GM23248 (cell line): ENCODE results near the gene MEIS2. TPM values are rescaled to one million over a fixed set of nuclear protein-coding genes. Genes with fewer than 3 reads are reported as not detected.

Experiments used
- DNase-seq: peaks from one replicate; pipeline ENCODE4 v3.0.0-alpha.2; 2015
- H2AFZ ChIP-seq: fragments of 200-600 bp; sonication (generic); 2 replicates; pipeline ENCODE4 v1.6.1; 2016; ENCODE audit warnings: antibody characterized with exemption
- H3F3A ChIP-seq: fragments of 200-600 bp; sonication (generic); 2 replicates; pipeline ENCODE4 v1.6.1; 2016; ENCODE audit warnings: mild to moderate bottlenecking, antibody characterized with exemption, mixed run types; ENCODE audit not compliant: insufficient read depth
- H3K27ac ChIP-seq: fragments of 200-600 bp; sonication (generic); 2 replicates; pipeline ENCODE4 v1.5.1; 2016; ENCODE audit warnings: mild to moderate bottlenecking
- H3K27me3 ChIP-seq: fragments of 200-600 bp; sonication (generic); replicated peaks from 2 replicates; pipeline ENCODE4 v1.6.1; 2016; ENCODE audit warnings: mild to moderate bottlenecking; ENCODE audit not compliant: insufficient read depth
- H3K36me3 ChIP-seq: fragments of 200-600 bp; sonication (generic); 2 replicates; pipeline ENCODE4 v1.6.1; 2016; ENCODE audit warnings: low read depth, mild to moderate bottlenecking
- H3K4me1 ChIP-seq: fragments of 200-600 bp; sonication (generic); 2 replicates; pipeline ENCODE4 v1.6.1; 2016; ENCODE audit warnings: mild to moderate bottlenecking; ENCODE audit not compliant: insufficient read depth
- H3K4me2 ChIP-seq: fragments of 200-600 bp; sonication (generic); one replicate; pipeline ENCODE4 v1.6.1; 2016; ENCODE audit warnings: mild to moderate bottlenecking; ENCODE audit not compliant: unreplicated experiment
- H3K4me3 ChIP-seq: fragments of 200-600 bp; sonication (generic); 2 replicates; pipeline ENCODE4 v1.5.1; 2016; ENCODE audit warnings: mild to moderate bottlenecking
- H3K79me2 ChIP-seq: fragments of 200-600 bp; sonication (generic); 2 replicates; pipeline ENCODE4 v1.6.1; 2016; ENCODE audit warnings: mild to moderate bottlenecking; ENCODE audit not compliant: insufficient read depth
- H3K9ac ChIP-seq: fragments of 200-600 bp; sonication (generic); 2 replicates; pipeline ENCODE4 v1.6.1; 2016; ENCODE audit warnings: mild to moderate bottlenecking
- H3K9me2 ChIP-seq: fragments of 200-600 bp; sonication (generic); 2 replicates; pipeline ENCODE4 v1.6.1; 2016; ENCODE audit warnings: mixed run types, mild to moderate bottlenecking, moderate library complexity; ENCODE audit not compliant: insufficient read depth
- H3K9me3 ChIP-seq: fragments of 200-600 bp; sonication (generic); one replicate; pipeline ENCODE4 v1.6.1; 2017; ENCODE audit warnings: low read depth
- H4K20me1 ChIP-seq: fragments of 200-600 bp; sonication (generic); 2 replicates; pipeline ENCODE4 v1.6.0; 2016; ENCODE audit not compliant: insufficient read depth
- EZH2 ChIP-seq: fragments of 200-600 bp; sonication (generic); IDR thresholded peaks from 2 replicates; pipeline ENCODE4 v1.6.1; 2018; ENCODE audit warnings: antibody characterized with exemption, mild to moderate bottlenecking; ENCODE audit not compliant: insufficient read depth, poor library complexity, severe bottlenecking
- EZH2phosphoT487 ChIP-seq: fragments of 200-600 bp; sonication (generic); IDR thresholded peaks from 2 replicates; pipeline ENCODE4 v1.6.1; 2018; ENCODE audit warnings: antibody characterized with exemption, moderate library complexity, mild to moderate bottlenecking, low read depth; ENCODE audit not compliant: insufficient read depth
- WGBS, 2 experiments: methylation state at CpG; one replicate each; pipeline ENCODE4 v1.1.6; 2015 to 2017; ENCODE audit warnings: low lambda C conversion rate in 2 of 2, low coverage in 1 of 2; ENCODE audit errors: missing lambda C conversion rate in 2 of 2; 5-methylcytosine and 5-hydroxymethylcytosine counted together
- in situ Hi-C: fragments of 300-500 bp; cut with MboI; formaldehyde crosslinking; loops from 2 replicates; pipeline ENCODE4 v1.15.0; 2020
- polyA plus RNA-seq: library from polyadenylated mRNA; unstranded; fragments of >200 nt; fragmentation: Nextera tagmentation; extraction: Ambion mirVana; gene quantifications from 2 replicates; pipeline ENCODE4 v1.2.1, GENCODE V29; 2016
- total RNA-seq: library from RNA; depleted of rRNA; stranded (reverse); fragments of >200 nt; shearing (Covaris generic); gene quantifications from 2 replicates; pipeline ENCODE4 v1.2.3, GENCODE V29; 2014

The MEIS2 gene
- total and polyA plus RNA-seq, 2 experiments from 2014 or later, result 23.7 to 24.1 TPM

- no peaks in the 10 kb centered on the region for H3K9me3 ChIP-seq
- DNase-seq, result no peak
- H3K36me3 ChIP-seq, result no peaks in the 10 kb centered on the region
- H3K4me2 ChIP-seq, result no peak overlapping the region
- H3K27me3 ChIP-seq, result no peaks in the 10 kb centered on the region
- 98% methylated on average over 12 of the region's 12 CpGs for WGBS, 2 experiments
- no peak overlapping the region for H3K9ac ChIP-seq
- H3F3A ChIP-seq, result peaks cover 15% of the 10 kb centered on the region; the same call in 1 of the 2 replicates
- H3K9me2 ChIP-seq, result no peaks in the 10 kb centered on the region
- H3K79me2 ChIP-seq, result peaks cover 51% of the 10 kb centered on the region
- H3K27ac ChIP-seq, result no peak overlapping the region
- H4K20me1 ChIP-seq, result no peaks in the 10 kb centered on the region
- no peaks in the 10 kb centered on the region for H3K4me1 ChIP-seq
- TF ChIP-seq EZH2 (no peak), EZH2phosphoT487 (no peak)
- in situ Hi-C loops, result loop anchor here (25.0 kb wide), 2 partner anchors 217 to 1817 kb away; no protein-coding TSS in a partner anchor
- H3K4me3 ChIP-seq, result no peak overlapping the region
- no peak overlapping the region for H2AFZ ChIP-seq
Observed at GRCh38 chr15:37104424-37104981, 4.2 kb upstream of the MEIS2 start.

GRCh38 chr15:37103475-37104423 is 3.4 kb upstream of the MEIS2 start:
- H3K9me3 ChIP-seq, result no peaks in the 10 kb centered on the region
- no peaks in the 10 kb centered on the region for H3K4me1 ChIP-seq
- no peak overlapping the region for H3K9ac ChIP-seq
- no peaks in the 10 kb centered on the region for H3K9me2 ChIP-seq
- 95 to 96% methylated on average over 24 to 27 of the region's 27 CpGs for WGBS, 2 experiments
- H4K20me1 ChIP-seq, result no peaks in the 10 kb centered on the region
- H2AFZ ChIP-seq, result no peak overlapping the region
- H3K4me3 ChIP-seq, result peak overlapping the region; percentile 95
- peaks cover 9% of the 10 kb centered on the region; the same call in 1 of the 2 replicates for H3F3A ChIP-seq
- peak overlapping the region; percentile 88 for H3K4me2 ChIP-seq
- no peak for DNase-seq
- H3K27ac ChIP-seq, result no peak overlapping the region
- H3K27me3 ChIP-seq, result no peaks in the 10 kb centered on the region
- peaks cover 57% of the 10 kb centered on the region for H3K79me2 ChIP-seq
- TF ChIP-seq EZH2phosphoT487 (no peak), EZH2 (no peak)
- no peaks in the 10 kb centered on the region for H3K36me3 ChIP-seq
- in situ Hi-C loops, result loop anchor here (25.0 kb wide), 2 partner anchors 216 to 1816 kb away; no protein-coding TSS in a partner anchor

GRCh38 chr15:37103163-37103435 is 2.8 kb upstream of the MEIS2 start:
- no peaks in the 10 kb centered on the region for H3K27me3 ChIP-seq
- H3K4me2 ChIP-seq, result peak overlapping the region; percentile 88

GRCh38 chr15:37102305-37103162 is 2.2 kb upstream of the MEIS2 start:
- Histone ChIP-seq H3K9me3 (no peaks in the 10 kb centered on the region), H3F3A (peaks cover 5% of the 10 kb centered on the region; the same call in 1 of the 2 replicates), H3K4me1 (no peaks in the 10 kb centered on the region), H3K9ac (peak overlapping the region; percentile 94), H3K79me2 (peaks cover 66% of the 10 kb centered on the region), H3K4me2 (peak overlapping the region; percentile 88), H4K20me1 (no peaks in the 10 kb centered on the region), H3K27me3 (no peaks in the 10 kb centered on the region), H2AFZ (peak overlapping the region; percentile 86), H3K9me2 (no peaks in the 10 kb centered on the region), H3K27ac (peak overlapping the region; percentile 35), H3K36me3 (no peaks in the 10 kb centered on the region), H3K4me3 (peak overlapping the region; percentile 95)
- in situ Hi-C loops, result loop anchor here (25.0 kb wide), 2 partner anchors 215 to 1815 kb away; no protein-coding TSS in a partner anchor
- WGBS, 2 experiments, result 1 to 2% methylated on average over 38 of the region's 38 CpGs
- no peak for TF ChIP-seq EZH2
- TF ChIP-seq EZH2phosphoT487, result 0 out of 2 replicates have a peak, but pooled peaks have one; percentile 26
- peak; percentile 60 for DNase-seq

More at GRCh38 chr15:37103163-37103435, 2.8 kb upstream of the MEIS2 start:
- Histone ChIP-seq H3K4me3 (peak overlapping the region; percentile 95), H3F3A (peaks cover 5% of the 10 kb centered on the region; the same call in 1 of the 2 replicates), H3K9me3 (no peaks in the 10 kb centered on the region), H4K20me1 (no peaks in the 10 kb centered on the region), H3K36me3 (no peaks in the 10 kb centered on the region), H3K27ac (peak overlapping the region; percentile 35; the same call in 1 of the 2 replicates), H3K79me2 (peaks cover 63% of the 10 kb centered on the region), H3K9me2 (no peaks in the 10 kb centered on the region), H3K9ac (peak overlapping the region; percentile 94), H2AFZ (peak overlapping the region; percentile 86), H3K4me1 (no peaks in the 10 kb centered on the region)
- TF ChIP-seq EZH2phosphoT487 (no peak), EZH2 (no peak)
- DNase-seq, result no peak
- in situ Hi-C loops, result loop anchor here (25.0 kb wide), 2 partner anchors 216 to 1816 kb away; no protein-coding TSS in a partner anchor
- WGBS, 2 experiments, result 70 to 83% methylated on average over 2 of the region's 2 CpGs
